Karpas-422 (cell line): ENCODE results near the gene MESP2. TPM values are rescaled to one million over a fixed set of nuclear protein-coding genes. Genes with fewer than 3 reads are reported as not detected.

Experiments used
- DNase-seq: peaks from one replicate; pipeline ENCODE4 v3.0.0-alpha.2; 2015
- H2AFZ ChIP-seq: fragments of 200-600 bp; sonication (generic); 2 replicates; pipeline ENCODE4 v1.6.1; 2014; ENCODE audit warnings: antibody characterized with exemption, low read length, mixed read lengths
- H3K27ac ChIP-seq: fragments of 200-600 bp; sonication (generic); 2 replicates; pipeline ENCODE4 v1.5.1; 2014; ENCODE audit warnings: mild to moderate bottlenecking, low read length, moderate library complexity
- H3K27me3 ChIP-seq: fragments of 200-600 bp; sonication (generic); 2 replicates; pipeline ENCODE4 v1.6.1; 2014; ENCODE audit warnings: low read length, mixed read lengths
- H3K36me3 ChIP-seq: fragments of 200-600 bp; sonication (generic); 2 replicates; pipeline ENCODE4 v1.6.1; 2014; ENCODE audit warnings: low read length, mixed read lengths; ENCODE audit not compliant: insufficient read depth
- H3K4me1 ChIP-seq: fragments of 200-600 bp; sonication (generic); 2 replicates; pipeline ENCODE4 v1.6.1; 2014; ENCODE audit warnings: mild to moderate bottlenecking, low read length, mixed read lengths
- H3K4me2 ChIP-seq: fragments of 200-600 bp; sonication (generic); 2 replicates; pipeline ENCODE4 v1.6.1; 2014; ENCODE audit warnings: low read length, low read depth, mild to moderate bottlenecking; ENCODE audit not compliant: poor library complexity, severe bottlenecking
- H3K4me3 ChIP-seq: fragments of 200-600 bp; sonication (generic); 2 replicates; pipeline ENCODE4 v1.5.1; 2014; ENCODE audit warnings: mild to moderate bottlenecking, antibody characterized with exemption, low read length, mixed read lengths
- H3K79me2 ChIP-seq: fragments of 200-600 bp; sonication (generic); 2 replicates; pipeline ENCODE4 v1.6.1; 2014; ENCODE audit warnings: mild to moderate bottlenecking, low read length, mixed read lengths
- H3K9ac ChIP-seq: fragments of 200-600 bp; sonication (generic); 2 replicates; pipeline ENCODE4 v1.6.0; 2014; ENCODE audit warnings: low read length
- H3K9me2 ChIP-seq: fragments of 200-600 bp; sonication (generic), shearing (Covaris generic); replicated peaks from 2 replicates; pipeline ENCODE4 v1.6.0; 2014; ENCODE audit warnings: mild to moderate bottlenecking, low read length, moderate library complexity; ENCODE audit not compliant: insufficient read depth
- H3K9me3 ChIP-seq: fragments of 300-700, 200-600 bp; sonication (generic); 2 replicates; pipeline ENCODE4 v1.6.1; 2014; ENCODE audit warnings: low read length, mixed read lengths
- H4K20me1 ChIP-seq: fragments of 200-600 bp; sonication (generic); 2 replicates; pipeline ENCODE4 v1.6.1; 2014; ENCODE audit warnings: mild to moderate bottlenecking, antibody characterized with exemption, low read length, low read depth; ENCODE audit not compliant: insufficient read depth
- total RNA-seq: library from RNA; depleted of rRNA; stranded (reverse); fragments of >200 nt; shearing (Covaris generic); gene quantifications from 2 replicates; pipeline ENCODE4 v1.2.3, GENCODE V29; 2014; ENCODE audit warnings: low replicate concordance; rRNA removed

The MESP2 gene, protein sequence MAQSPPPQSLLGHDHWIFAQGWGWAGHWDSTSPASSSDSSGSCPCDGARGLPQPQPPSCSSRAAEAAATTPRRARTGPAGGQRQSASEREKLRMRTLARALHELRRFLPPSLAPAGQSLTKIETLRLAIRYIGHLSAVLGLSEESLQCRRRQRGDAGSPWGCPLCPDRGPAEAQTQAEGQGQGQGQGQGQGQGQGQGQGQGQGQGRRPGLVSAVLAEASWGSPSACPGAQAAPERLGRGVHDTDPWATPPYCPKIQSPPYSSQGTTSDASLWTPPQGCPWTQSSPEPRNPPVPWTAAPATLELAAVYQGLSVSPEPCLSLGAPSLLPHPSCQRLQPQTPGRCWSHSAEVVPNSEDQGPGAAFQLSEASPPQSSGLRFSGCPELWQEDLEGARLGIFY
- total RNA-seq: not detected in 2 replicates

DNA sequence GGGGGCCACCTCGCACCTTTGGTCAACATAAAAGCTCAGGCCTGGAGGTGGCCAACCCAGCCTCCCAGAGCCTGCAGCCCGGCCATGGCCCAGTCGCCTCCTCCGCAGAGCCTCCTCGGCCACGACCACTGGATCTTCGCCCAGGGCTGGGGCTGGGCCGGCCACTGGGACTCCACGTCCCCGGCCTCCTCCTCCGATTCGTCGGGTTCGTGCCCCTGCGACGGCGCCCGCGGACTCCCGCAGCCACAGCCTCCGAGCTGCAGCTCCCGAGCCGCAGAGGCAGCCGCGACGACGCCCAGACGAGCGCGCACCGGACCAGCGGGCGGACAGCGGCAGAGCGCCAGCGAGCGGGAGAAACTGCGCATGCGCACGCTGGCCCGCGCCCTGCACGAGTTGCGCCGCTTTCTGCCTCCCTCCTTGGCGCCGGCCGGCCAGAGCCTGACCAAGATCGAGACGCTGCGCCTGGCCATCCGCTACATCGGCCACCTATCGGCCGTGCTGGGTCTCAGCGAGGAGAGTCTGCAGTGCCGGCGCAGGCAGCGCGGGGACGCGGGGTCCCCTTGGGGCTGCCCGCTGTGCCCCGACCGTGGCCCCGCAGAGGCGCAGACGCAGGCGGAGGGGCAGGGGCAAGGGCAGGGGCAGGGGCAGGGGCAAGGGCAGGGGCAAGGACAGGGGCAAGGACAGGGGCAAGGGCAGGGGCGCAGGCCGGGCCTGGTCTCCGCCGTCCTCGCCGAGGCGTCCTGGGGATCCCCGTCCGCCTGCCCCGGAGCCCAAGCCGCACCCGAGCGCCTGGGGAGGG, at the start of gene MESP2:
TSS of gene MESP2 (plus strand) at position 59 of the 799 bp plus-strand sequence. CDS start at position 85, 26 bp downstream.
- H3K4me2 ChIP-seq: no peak within 1 kb of the TSS
- H3K9ac ChIP-seq: no peak within 1 kb of the TSS
- H3K4me1 ChIP-seq: no peaks in the 10 kb centered on the region
- H3K27ac ChIP-seq: no peak within 1 kb of the TSS
- no peak for DNase-seq
- no peak within 1 kb of the TSS for H3K4me3 ChIP-seq
- no peaks in the 10 kb centered on the region for H3K27me3 ChIP-seq
- no peaks in the 10 kb centered on the region for H3K36me3 ChIP-seq
- no peaks in the 10 kb centered on the region for H3K79me2 ChIP-seq
- no peaks in the 10 kb centered on the region for H3K9me2 ChIP-seq
- no peaks in the 10 kb centered on the region for H4K20me1 ChIP-seq
- no peaks in the 10 kb centered on the region for H3K9me3 ChIP-seq
- H2AFZ ChIP-seq: no peak within 1 kb of the TSS

DNA sequence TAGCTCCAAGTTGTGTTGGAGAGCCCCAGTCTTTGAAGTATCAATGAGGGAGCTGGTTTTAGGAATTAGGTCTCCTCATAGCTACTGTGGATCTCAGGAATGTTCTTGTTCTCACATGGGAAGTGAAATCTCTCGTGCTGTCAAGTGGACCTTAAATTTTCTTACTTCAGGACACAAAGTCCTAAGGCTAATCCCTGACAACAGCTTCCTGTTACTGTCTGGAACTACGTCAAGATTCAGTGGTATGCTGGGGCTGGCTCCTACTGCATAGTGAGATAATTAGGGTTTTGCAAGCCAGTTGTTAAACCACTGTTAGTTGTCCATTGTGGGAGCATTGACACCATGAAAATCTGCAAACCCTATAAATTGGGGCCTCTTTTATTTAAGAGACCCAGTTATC, 47.9 kb upstream of the MESP2 start:
- no peak overlapping the region for H3K4me2 ChIP-seq
- no peak for DNase-seq
- H3K9me2 ChIP-seq: no peaks in the 10 kb centered on the region
- H3K27ac ChIP-seq: no peak overlapping the region
- H3K36me3 ChIP-seq: no peaks in the 10 kb centered on the region
- no peaks in the 10 kb centered on the region for H3K79me2 ChIP-seq
- H3K9me3 ChIP-seq: no peaks in the 10 kb centered on the region; the same call in 1 of the 2 replicates
- no peaks in the 10 kb centered on the region for H4K20me1 ChIP-seq
- H3K4me1 ChIP-seq: no peaks in the 10 kb centered on the region
- H2AFZ ChIP-seq: no peak overlapping the region
- no peak overlapping the region for H3K9ac ChIP-seq
- H3K4me3 ChIP-seq: no peak overlapping the region
- no peaks in the 10 kb centered on the region for H3K27me3 ChIP-seq

DNA sequence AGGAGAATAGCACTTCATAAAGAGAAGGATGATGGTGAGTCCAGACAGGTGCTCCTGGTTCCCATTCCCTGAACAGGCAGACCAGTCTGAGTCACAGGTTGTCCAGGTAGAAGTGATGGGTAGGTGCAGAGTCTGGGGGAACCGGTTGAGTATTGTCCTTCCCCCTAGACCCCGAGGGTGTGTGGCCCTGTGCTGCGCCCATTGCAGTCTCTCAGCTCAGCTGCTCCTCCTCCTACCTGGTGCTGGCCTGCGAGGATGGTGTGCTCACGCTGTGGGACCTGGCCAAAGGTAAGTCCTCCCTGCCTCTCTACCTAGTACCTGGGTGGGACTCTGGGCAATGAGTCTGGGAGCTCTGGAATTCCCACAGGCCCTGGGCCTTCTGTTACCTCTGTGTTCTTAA, 44.9 kb upstream of the MESP2 start:
- H3K9me3 ChIP-seq: no peaks in the 10 kb centered on the region
- no peak overlapping the region for H2AFZ ChIP-seq
- no peaks in the 10 kb centered on the region for H3K4me1 ChIP-seq
- no peak overlapping the region for H3K9ac ChIP-seq
- H3K4me3 ChIP-seq: no peak overlapping the region
- DNase-seq: no peak
- no peaks in the 10 kb centered on the region for H3K9me2 ChIP-seq
- H3K27ac ChIP-seq: no peak overlapping the region
- no peaks in the 10 kb centered on the region for H3K79me2 ChIP-seq
- H4K20me1 ChIP-seq: no peaks in the 10 kb centered on the region
- no peaks in the 10 kb centered on the region for H3K36me3 ChIP-seq
- H3K4me2 ChIP-seq: no peak overlapping the region
- H3K27me3 ChIP-seq: no peaks in the 10 kb centered on the region

DNA sequence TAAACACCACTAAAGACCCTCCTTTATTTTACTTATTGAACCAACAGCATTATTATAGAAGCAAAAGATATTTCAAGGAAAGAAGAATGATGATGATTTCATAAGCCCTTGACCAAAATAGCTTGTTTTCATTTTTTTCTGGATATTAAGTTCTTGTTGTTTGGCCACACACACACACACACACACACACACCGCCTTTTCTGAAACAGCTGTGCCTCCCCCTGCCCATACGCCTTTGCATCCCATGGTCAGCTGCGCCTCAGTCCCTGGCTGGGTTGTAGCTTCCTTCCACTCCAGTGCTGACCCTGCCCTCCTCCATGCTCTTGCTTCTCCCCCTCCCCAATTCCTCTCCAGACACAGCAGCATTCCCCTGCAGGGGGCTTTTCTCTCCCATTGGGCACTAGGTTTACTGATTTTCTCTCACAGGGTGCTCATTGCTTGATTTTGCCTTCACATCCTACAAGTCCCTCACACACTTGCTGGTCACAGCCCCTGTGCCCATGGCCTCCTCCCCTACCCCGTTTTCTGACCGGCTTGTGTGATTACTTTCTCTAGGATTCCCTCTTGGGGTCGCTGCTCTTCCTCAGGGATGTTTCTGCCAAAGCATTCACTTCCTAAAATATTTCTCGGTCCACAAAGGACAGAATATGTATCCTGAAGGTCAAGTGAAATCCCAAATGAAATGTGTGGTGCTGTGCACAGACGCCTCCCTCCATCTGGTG, 43.5 kb upstream of the MESP2 start:
- Histone ChIP-seq H3K79me2 (no peaks in the 10 kb centered on the region), H3K36me3 (no peaks in the 10 kb centered on the region), H3K9me2 (no peaks in the 10 kb centered on the region), H3K4me3 (no peak overlapping the region), H4K20me1 (no peaks in the 10 kb centered on the region), H3K4me1 (no peaks in the 10 kb centered on the region), H2AFZ (no peak overlapping the region), H3K27me3 (no peaks in the 10 kb centered on the region), H3K9me3 (no peaks in the 10 kb centered on the region), H3K27ac (no peak overlapping the region), H3K9ac (no peak overlapping the region), H3K4me2 (no peak overlapping the region)
- DNase-seq: no peak

GRCh38 chr15:89735773-89736172, 40.4 kb upstream of the MESP2 start:
- no peak overlapping the region for H3K4me3 ChIP-seq
- H3K9me3 ChIP-seq: no peaks in the 10 kb centered on the region
- no peak overlapping the region for H3K27ac ChIP-seq
- no peak for DNase-seq
- H4K20me1 ChIP-seq: no peaks in the 10 kb centered on the region
- no peak overlapping the region for H3K9ac ChIP-seq
- H3K4me1 ChIP-seq: no peaks in the 10 kb centered on the region
- no peaks in the 10 kb centered on the region for H3K36me3 ChIP-seq
- H3K27me3 ChIP-seq: no peaks in the 10 kb centered on the region
- H2AFZ ChIP-seq: no peak overlapping the region
- H3K79me2 ChIP-seq: no peaks in the 10 kb centered on the region
- no peaks in the 10 kb centered on the region for H3K9me2 ChIP-seq
- H3K4me2 ChIP-seq: no peak overlapping the region

DNA sequence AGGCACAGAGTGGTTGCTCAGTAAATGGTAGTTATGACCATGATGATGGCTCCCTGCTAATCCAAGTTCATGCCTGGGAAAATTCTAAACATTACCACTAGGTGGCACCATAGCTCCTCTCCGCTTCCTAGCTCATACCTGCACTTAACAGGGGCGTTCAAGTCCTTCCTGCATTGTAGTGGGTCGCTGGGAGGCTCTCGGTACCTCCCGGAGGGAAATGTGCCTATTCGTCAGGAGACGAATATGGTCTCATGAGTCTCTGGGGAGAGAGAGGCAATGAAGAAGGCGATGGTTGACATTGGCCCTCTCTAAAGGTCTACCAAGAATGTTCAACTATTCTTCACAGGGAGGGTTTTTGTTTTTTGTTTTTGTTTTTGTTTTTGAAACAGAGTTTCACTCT, 36.0 kb upstream of the MESP2 start:
- H3K9ac ChIP-seq: no peak overlapping the region
- H2AFZ ChIP-seq: no peak overlapping the region

GRCh38 chr15:89743011-89743410, 33.1 kb upstream of the MESP2 start:
- Histone ChIP-seq H3K36me3 (no peaks in the 10 kb centered on the region), H3K4me3 (no peak overlapping the region), H3K9me3 (no peaks in the 10 kb centered on the region), H3K9me2 (no peaks in the 10 kb centered on the region), H2AFZ (no peak overlapping the region), H3K79me2 (no peaks in the 10 kb centered on the region), H4K20me1 (no peaks in the 10 kb centered on the region), H3K27ac (no peak overlapping the region), H3K4me1 (peaks cover 3% of the 10 kb centered on the region), H3K27me3 (no peaks in the 10 kb centered on the region), H3K9ac (no peak overlapping the region), H3K4me2 (no peak overlapping the region)
- DNase-seq: no peak

More for the DNA sequence above, 36.0 kb upstream of the MESP2 start:
- no peaks in the 10 kb centered on the region for H3K79me2 ChIP-seq
- H3K4me2 ChIP-seq: no peak overlapping the region
- no peaks in the 10 kb centered on the region for H3K9me3 ChIP-seq
- H3K4me1 ChIP-seq: no peaks in the 10 kb centered on the region
- H3K36me3 ChIP-seq: no peaks in the 10 kb centered on the region
- no peaks in the 10 kb centered on the region for H4K20me1 ChIP-seq
- no peak overlapping the region for H3K27ac ChIP-seq
- H3K9me2 ChIP-seq: no peaks in the 10 kb centered on the region
- DNase-seq: peak; percentile 92
- H3K4me3 ChIP-seq: no peak overlapping the region
- no peaks in the 10 kb centered on the region for H3K27me3 ChIP-seq

GRCh38 chr15:89743594-89743993, 32.5 kb upstream of the MESP2 start:
- H3K27me3 ChIP-seq: no peaks in the 10 kb centered on the region
- H3K79me2 ChIP-seq: no peaks in the 10 kb centered on the region
- no peak overlapping the region for H3K27ac ChIP-seq
- no peaks in the 10 kb centered on the region for H3K9me3 ChIP-seq
- H3K9ac ChIP-seq: no peak overlapping the region
- H4K20me1 ChIP-seq: no peaks in the 10 kb centered on the region
- no peaks in the 10 kb centered on the region for H3K36me3 ChIP-seq
- no peak for DNase-seq
- H2AFZ ChIP-seq: no peak overlapping the region
- H3K4me2 ChIP-seq: no peak overlapping the region
- H3K9me2 ChIP-seq: no peaks in the 10 kb centered on the region
- H3K4me1 ChIP-seq: peaks cover 3% of the 10 kb centered on the region
- H3K4me3 ChIP-seq: no peak overlapping the region
